Muscle of back (tissue), 11 donors: ENCODE data around the gene CYP19A1. TPM values are rescaled to one million over a fixed set of nuclear protein-coding genes. Genes with fewer than 3 reads are reported as not detected.
A peak's percentile ranks its signal among the peaks of the same experiment; 100 is the strongest.
"Not testable (repeated sequence)": the region's sequence is repeated elsewhere in the genome, so short reads cannot be mapped to it uniquely, and the experiment has no call there.

Experiments used
- DNase-seq, 3 donors: peaks; one replicate each; pipeline versions ENCODE4 v3.0.0 to v3.0.0-alpha.2; 2013
- polyA plus RNA-seq, 10 donors: library from polyadenylated mRNA; unstranded; fragments of 120-200 nt; gene quantifications; one replicate each; pipeline ENCODE4 v1.2.1, GENCODE V29; 2013; ENCODE audit not compliant: insufficient read length in 10 of 10

Gene CYP19A1
- polyA plus RNA-seq, 10 donors = 0.42 to 1.8 (median 0.80) TPM

DNA sequence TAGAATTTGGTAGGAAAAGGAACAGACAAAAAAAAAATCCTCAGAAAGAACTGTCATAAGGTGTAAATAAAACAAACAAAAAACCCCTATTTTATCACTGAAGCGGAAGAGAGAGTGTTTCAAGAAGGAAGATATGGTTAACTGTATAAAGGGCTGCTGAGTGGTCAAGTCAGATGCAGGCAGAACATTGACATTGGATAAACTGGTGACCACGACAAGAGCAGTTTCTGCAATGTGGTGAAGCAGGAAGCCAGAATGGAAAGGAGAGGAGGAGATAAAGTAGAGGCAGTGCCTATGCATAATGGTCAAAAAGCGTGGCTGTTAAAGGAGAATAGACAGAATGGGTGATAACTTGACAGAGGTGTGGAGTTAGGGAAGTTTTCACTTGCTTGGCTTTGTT lies 75.3 kb downstream of the CYP19A1 start:
- DNase-seq = no peak

DNA sequence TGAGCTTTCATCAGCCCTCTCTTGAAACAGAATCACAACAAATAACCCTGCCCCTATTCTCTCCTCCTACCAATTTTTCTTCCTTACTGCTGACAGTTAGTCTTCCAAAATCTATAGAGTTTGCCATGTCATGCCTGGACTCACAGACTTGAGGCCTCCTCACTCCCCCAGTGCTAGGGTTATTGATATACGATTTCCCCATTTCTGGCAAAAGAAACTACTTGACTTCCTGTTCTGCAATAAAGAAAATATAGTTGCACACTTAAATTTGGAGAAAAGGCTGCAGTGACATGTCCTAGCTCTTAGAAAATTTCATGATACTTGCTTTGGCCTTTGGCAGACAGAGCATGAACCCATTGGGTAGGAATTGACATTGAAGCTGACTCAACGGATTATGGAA lies 75.9 kb downstream of the CYP19A1 start:
- no peak for DNase-seq

DNA sequence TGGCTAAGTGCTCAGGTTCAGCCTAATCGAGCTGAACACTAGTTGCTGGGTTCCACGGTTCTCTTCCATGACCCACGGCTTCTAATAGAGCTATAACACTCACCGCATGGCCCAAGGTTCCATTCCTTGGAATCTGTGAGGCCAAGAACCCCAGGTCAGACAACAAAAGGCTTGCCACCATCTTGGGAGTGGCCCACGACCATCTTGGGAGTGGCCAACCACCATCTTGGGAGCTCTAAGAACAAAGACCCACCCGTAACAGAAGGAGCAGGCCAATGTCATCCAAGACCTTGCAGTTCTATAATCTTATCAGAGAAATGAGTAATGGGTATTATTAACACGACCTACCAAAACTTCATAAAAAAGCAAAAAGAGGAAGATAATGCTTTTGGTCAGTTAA lies 77.3 kb downstream of the CYP19A1 start:
- DNase-seq = not testable (repeated sequence)

DNA sequence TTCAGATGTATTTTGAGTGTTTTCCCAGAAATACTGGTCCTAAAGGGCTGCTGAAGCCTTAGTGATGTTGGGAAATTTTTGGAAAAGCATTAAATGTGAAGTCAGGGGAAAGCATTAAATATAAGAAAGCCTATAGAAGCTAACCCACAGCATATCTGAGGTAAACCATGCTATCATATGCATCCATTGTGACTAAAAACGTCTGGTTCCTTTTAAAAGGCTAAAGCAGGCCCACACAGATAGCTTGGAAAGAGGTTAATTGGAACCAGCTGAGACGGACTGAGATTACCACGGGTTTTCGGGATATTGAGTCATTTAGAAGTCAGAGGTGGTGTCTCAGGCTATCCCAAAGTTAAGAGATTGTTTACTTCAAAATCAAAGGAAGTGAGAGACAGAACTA lies 78.2 kb downstream of the CYP19A1 start:
- DNase-seq = peak in 1 of 3 donors; percentile 64

DNA sequence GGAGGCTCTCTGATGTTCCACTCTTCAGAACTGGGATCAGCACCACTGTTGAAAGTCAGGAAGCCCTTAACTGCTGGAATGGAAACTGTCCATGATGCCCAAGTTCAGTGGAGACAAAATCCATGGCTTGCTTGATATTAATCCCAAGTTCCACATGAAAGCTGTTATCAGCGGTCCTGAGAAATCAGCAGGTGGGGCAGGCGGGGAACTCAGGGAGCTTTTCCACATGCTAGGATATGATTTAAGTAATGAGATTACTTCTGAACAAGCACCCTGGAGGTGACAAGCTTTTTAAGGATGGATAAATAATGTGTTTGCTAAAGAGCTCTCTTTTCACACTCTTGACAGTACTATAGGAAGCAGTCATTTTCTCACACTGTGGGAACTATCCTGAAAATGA lies 82.9 kb downstream of the CYP19A1 start:
- no peak for DNase-seq

DNA sequence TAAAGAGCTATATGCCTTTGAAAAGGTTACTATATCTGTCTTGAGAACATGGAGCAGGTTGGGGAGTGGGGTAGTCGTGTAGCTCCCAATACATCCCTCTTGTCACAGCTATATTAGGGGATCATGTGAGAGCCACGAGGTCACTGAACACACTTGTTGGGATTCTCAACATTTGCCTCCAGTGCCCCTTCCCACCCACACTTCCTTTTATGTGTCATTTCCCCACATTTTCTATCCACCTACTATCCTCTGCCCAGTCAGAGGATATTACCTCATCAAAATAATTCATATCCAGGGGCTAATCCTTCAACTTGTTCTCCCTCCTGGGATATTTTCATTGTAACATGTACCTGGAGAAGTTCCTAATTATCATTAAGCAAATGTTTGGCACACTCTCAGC lies 85.0 kb downstream of the CYP19A1 start:
- DNase-seq = no peak

DNA sequence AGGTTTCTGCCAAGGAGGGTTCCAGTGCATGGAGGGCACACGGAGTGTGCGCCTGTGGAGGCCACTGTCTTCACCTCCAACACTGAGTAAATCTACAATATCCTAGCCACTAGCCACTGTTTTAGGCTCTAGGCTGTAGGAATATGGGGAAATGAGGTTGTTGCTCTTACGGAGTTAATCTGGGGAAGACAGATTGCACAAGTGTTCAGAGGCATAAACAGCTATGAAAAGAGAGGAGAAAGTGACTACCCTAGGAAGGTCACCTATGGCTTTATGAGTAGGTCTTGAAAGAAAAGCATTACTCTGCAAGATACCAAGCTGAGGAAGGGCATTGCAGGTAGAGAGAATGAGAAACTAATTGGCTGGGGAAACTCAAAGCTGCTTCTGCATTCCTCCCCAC lies 85.7 kb downstream of the CYP19A1 start:
- no peak for DNase-seq

DNA sequence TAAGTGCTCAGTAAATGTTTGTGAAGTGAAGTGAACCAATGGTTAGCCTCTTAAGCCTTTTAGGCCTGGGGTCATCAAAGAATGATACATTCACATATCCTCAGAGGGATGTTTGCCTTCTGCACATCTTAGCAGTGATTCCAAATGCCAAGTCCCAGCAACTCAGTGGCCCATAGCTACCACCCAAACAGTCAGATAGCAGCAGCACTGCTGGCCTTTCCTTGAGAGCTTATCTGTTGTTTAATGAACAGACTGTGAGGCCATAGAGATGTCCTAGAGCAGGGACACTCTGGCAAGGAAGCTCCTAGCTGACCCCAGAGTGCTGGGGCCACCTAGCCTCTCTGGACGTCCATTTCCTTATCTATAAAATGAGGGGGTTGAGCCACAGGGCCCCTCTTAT lies 86.8 kb downstream of the CYP19A1 start:
- DNase-seq = no peak

DNA sequence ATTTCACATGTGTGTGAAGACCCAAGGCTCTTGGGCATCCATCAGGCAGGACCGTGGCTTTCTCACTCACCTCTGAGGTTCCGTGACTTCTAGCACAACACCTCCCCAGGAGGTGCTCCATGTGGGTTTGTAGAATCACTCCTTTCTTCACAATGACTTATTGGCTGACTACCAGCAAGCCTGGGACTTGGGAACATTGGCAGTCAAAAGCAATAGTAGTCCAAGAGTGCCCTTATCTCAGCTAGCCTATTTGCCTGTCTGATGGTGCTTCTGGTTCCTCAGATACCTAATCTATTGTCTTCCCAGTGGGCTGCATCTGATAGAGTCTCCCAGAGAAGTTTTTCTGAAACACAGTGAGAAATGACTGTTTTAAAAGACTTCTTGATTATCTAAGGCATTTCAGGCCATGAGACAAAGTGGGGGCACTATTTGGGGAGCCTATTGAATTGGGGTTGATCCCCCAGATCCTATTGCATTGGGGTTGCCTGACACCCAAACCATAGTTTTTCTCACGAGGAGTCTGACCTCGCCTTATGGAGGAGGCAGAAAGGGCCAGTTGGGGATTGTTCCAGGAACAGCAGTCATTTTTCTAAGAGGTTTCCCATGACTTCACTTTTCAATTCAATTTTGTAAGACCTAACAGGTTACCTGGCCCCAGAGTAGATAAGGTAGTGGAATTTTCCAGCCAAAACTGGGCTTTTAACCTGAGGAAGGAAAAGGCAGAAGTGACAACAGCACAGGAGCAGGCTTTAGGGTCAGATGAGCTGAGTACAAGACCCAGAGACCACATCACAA lies 88.0 kb downstream of the CYP19A1 start:
- no peak for DNase-seq

DNA sequence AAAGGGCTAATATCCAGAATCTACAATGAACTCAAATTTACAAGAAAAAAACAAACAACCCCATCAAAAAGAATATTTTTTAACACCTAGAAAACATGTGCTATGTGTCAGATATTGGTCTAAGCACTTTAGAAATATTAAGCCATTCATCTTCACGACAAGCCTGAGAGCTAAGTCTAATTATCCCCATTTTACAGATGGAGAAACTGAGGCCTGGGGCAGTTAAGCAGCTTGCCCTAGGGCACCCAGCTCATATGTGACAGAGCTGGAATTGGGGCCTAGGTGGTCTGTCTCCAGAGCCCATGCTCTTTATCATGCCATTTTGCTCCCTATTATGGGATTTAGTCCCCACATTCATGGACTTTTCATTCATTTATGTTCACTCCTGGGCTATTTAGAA lies 92.8 kb downstream of the CYP19A1 start:
- DNase-seq = no peak

DNA sequence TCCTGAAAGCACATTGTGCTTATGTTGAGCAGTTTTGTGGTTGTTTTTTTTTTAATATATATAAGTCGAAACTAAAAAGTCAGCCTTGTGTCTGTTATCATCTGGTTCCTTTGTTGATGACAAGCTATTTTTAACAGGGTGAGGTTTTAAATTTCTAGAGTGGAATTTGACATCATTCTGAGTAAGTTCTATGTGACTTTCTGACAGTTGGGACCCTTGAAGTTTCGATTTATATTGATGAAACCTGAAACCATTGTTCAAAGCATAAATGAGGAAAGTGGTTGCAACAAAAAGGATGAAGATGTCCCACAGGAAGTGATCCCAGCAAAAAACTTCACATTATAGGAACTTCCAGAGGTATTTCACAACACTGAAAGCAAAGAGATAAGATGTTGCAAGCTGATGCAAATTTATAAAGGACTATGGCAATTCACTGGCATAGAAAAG lies 94.0 kb downstream of the CYP19A1 start:
- DNase-seq = no peak

DNA sequence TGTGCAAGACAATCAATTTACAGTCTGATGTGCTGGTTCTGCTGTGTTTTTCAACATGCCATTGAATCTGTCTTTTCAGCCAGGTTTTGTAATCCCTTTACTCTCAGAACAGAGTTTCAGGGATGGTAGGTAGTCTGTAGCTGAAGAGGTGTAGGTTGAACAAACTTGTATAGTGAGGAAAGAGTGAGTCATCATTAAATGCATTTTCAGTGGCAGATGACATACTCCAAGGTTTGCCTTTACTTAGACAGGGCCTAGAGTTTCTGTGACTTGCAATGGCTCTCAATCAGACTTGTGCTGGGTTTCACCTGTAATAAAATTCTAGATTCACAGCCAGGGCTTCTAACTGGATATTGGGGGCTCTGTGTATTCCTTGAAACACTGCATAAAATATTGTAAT lies 94.6 kb downstream of the CYP19A1 start:
- no peak for DNase-seq

DNA sequence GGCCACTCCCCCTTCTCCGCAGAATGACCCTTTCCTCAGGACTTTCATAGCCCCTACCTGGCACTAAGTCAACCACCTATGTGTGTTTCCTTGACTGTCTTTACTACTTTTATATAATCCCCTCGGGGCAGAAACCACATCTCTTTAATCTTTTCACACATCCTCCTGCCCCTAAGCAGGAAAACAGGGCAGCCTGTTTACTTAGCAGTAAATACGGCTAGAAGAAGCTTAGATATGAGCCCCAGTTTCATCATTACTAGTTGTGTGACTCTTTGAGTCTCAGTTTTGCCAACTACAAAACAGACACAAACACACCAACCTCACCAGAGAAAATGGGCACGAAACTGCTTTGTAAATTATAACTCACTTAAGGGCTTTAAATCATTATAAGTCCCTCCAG lies 98.3 kb downstream of the CYP19A1 start:
- no peak for DNase-seq

DNA sequence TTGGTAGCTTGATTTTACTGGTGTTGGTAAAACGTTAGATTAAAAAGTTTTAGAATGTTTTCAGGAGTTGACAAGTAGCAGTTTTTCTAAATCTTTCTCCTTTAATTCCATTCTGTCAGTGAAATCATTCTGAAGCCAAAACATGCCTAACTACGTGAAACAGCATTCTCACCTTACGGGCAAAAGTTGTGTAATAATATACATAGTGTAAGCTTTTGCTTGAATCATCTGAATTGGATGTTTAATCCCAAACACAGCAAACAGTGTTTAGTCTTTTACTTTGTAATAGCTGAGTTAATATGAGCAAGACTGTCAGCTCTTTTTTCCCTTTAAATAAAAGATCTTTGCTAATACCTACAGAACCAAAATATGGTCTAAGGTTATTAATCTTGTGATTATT lies 100.6 kb downstream of the CYP19A1 start:
- DNase-seq = no peak

DNA sequence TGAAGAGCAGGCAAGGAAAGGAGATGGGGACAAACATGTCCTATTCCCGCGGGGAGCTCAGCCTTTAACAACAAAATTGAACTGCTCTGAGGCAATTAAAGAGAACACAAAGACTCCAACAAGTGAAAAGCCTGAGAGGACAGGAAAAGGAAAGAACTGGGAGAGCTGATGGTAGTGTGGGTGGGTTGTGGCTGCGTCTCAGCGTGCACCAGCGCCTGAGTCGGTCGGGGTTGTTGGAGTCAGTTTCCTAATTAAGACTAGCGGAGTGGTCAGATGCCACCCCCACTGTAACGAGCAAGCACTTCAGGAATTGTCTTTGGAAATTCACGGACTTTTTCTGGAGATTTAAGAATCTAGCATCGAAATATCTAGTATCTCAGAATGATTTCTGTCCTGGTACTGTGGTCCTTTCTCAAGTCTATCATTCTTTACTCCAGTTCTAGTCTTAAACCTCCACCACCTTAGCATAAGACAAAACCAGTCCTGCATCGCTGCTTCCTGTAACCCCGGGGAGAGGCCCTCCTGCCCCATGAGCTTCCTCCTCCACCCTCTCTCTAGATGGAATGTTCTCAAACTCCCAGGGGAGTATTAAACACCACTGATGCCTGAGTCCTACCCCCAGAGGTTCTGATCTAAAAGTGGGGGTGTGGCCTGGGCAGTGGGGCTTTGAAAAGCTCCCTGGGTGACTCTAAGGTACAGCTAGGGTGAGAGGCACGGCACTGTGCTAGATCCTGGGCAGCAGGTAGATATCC lies 104.0 kb downstream of the CYP19A1 start:
- no peak for DNase-seq

DNA sequence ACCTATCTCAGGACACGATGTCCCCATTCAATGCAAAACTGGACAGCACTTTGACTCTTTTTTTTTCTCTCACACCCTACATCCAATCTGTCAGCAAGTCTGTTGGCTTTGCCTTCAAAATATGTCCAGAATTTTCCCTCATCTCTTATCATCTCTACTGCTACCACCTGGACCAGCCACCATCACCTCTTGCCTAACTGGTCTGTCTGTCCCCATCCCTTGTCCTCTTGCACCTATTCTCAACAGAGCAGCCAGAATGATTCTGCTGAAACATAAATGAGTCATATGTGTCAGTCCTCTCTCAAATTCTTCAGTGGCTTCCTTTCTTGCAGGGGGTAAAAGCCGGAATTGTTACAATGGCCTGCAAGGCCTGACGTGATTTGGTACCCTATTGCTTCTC lies 105.8 kb downstream of the CYP19A1 start:
- DNase-seq = no peak

DNA sequence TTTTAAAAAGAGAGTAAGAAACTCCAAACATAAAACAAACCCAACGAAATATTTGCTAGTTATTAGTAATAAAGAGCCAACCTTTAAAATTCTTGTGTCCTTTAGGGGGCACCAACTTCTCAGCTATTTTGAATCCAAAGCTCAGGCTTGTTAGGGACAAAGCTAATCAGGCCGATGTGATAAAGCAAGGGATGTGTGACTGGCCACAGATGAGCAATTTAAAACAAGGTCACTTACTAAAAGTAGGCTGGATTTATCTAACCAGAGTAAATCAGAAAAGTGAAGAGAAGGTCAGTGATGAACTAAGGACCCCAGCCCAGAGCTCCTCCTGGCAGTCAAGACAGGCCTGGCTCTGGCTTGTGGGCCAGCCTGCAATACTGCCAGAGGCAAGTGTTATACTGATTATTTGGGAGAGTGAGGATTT lies 108.5 kb downstream of the CYP19A1 start:
- DNase-seq = peak; percentile 29 to 72 (median 52)

DNA sequence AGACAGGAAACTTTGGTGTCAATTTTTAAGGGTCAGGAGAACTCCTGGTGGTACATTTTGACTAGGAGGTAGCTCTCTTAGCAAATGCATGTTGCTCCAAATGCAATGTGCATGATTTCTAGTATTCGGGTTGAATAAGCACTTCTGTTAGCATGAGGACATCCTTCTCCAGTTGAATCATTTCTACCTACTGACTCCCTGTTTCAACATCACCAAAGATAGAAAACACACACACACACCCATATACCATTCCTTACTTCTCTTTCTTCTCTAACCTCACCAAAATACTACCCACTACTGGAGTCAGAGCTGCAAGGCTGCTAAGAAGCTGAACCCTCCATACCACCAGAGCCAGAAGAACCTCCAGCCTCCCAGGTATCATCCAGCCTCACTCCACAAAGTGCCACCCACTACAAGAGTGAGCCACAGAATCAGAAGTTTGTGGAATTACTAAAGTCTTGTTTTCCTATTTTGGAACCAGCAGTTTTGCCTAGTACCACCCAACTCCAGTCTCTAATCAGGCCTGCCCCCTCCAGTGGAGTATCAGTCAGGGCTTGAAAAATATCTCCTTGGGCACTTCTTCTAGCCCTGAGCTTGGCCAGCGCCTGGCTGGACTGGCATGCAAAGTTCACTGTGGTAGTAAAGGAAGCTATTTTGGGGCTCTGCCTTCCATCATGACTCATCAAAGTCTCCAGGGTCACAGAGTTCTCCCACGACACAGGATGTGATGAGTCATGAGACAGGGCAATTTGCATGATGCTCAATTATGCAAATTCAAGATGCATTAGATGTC lies 110.3 kb downstream of the CYP19A1 start:
- DNase-seq = peak in 1 of 3 donors; percentile 67

DNA sequence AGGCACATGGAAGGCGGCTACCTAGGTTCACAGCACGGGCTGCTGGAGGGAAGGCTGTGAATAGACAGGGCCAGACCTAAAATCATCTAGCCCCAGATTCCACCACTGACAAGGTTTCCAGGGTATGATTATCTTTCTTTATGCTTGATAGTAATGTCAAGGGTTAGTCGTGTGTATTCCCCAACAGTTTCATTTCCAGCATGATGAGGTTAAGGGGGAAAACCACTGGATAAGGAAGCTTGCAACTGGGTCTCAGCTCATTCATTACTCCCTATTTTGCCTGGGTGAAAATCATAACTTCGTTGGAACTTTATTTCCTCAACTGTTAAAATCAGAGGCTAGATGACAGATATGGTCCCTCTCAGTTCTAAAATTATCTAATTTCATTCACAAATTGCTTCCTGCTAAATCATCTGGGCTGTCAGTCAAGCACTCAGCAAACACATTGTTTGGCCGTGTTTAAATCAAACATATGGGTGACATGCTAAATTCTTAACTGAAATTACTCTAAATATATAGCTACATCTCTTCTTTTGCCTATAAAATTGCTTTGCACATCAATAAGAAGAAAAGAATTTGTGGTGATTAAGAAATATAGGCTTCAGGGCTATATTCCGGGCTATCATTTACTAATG lies 111.7 kb downstream of the CYP19A1 start:
- DNase-seq = no peak

DNA sequence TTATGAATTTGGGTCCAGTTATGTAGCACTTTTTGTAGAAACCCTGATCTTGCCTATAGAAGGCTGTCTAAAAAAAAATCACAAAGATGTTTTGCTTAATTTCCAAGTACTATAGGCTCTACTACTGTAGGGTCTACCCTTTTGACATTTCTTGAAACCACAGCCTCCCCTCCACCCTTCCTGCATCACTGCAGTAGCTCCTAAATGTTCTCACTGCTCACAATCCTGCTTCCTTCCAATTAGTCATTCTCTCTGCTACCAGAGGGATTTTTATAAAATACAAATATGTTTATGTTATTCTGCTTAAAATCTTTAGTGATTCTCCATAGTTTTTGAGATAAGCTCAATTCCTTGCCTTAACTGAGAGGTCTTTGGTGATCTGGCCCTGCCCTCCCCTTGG lies 114.0 kb downstream of the CYP19A1 start:
- no peak for DNase-seq

DNA sequence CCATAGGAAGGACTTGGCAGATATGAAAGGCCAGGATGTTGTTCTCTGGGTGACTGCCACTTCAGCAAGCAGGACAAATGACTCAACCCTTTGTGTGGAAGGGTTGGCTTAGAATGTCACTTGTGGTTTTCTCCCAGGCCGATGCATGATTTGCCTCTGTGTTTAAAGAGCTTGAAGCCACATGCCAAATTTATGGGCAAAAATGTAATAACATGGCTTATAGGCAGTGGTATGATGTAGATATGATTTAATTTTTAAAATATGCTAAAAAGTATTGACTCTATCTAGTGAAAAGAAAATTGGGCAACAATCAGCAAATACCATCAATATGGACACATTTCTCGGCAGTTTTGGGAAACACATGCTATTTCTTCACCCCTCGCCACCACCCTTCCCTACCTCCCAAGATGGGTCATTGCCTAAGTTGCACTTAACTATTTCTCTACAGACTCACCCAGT lies 114.6 kb downstream of the CYP19A1 start:
- peak in 1 of 3 donors; percentile 86 for DNase-seq
